KG1 (cell line): Measurements from ENCODE around the gene SVBP.
A peak's percentile ranks its signal among the peaks of the same experiment; 100 is the strongest.

ENCODE experiments used
- DNase-seq: peaks from one replicate; lab custom pipeline; 2025; lab: John Stamatoyannopoulos, UW

The SVBP gene

DNA sequence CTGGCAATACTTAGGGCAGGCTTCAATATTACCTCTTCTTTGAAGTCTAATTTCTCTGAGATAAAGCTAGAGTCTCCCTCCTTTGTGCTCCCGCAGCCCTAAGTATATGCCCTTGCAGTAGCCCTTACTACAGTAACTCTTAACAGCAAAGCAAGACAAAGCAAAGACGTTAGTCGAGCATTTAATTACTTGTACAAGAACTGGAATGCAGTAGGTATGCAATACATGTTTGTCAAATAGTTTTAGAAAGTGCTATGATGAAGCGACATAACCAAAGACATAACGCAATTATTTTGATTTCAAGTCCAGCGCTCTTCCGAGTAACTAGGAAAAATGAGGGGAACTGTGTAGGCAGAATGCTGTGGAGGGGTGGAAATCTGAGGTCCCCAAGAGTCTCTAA, 51.9 kb downstream of the SVBP start:
- DNase-seq: no peak

GRCh38 chr1:42762269-42762668, 54.9 kb downstream of the SVBP start:
- DNase-seq: no peak

DNA sequence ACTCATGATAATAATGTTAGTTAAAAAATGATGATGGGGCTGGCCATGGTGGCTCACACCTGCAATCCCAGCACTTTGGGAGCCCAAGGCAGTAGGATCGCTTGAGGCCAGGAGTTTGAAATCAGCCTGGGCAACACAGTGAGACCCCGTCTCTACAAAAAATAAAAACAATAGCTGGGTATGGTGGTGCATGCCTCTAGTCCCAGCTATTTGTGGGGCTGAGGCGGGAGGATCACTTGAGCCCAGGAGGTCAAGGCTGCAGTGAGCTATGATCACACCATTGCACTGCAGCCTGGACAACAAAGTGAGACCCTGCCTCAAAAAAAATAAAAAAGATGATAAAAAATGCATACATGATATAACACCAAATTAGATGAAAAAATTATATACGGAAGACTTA, 55.6 kb downstream of the SVBP start:
- DNase-seq: no peak

- no peak for DNase-seq
Observed at GRCh38 chr1:42759114-42759513, 58.1 kb downstream of the SVBP start.

GRCh38 chr1:42758641-42759040, 58.6 kb downstream of the SVBP start:
- peak; percentile 31 for DNase-seq

DNA sequence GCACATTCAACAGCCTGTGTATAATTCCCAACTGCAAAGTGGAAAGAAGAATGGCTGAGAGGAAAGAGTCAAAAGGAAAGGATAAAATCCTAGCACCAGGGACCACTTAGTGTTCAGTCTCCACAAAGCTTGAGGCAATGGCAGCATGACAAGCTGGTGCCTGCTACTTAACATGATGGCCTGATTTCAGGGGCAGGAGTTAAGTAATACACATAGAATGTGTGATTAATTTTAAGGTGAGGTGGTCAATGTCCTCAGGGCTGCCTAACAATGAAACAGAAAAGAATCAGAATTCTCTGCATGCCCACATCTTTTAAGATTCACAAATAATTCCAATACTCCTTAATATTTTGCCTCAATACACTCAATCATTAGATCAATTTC, 59.3 kb downstream of the SVBP start:
- DNase-seq: no peak
